BE2C (cell line): Measurements from ENCODE around the gene FMR1.

ENCODE experiments used
- DNase-seq: peaks from one replicate; pipeline ENCODE4 v3.0.0-alpha.2; 2020
- H3K27me3 ChIP-seq: fragments of 250-450 bp; sonication (Bioruptor Pico); 2 replicates; pipeline ENCODE4 v1.5.1; 2020; ENCODE audit warnings: mild to moderate bottlenecking
- H3K36me3 ChIP-seq: fragments of 250-450 bp; sonication (Bioruptor Pico); 2 replicates; pipeline ENCODE4 v1.5.1; 2020; ENCODE audit warnings: mild to moderate bottlenecking
- H3K4me1 ChIP-seq: fragments of 250-450 bp; sonication (Bioruptor Pico); 2 replicates; pipeline ENCODE4 v1.5.1; 2020
- H3K4me3 ChIP-seq: 2 replicates; pipeline ENCODE4 v1.5.1; 2011; ENCODE audit warnings: low read depth, low read length
- H3K9me3 ChIP-seq: fragments of 250-450 bp; sonication (Bioruptor Pico); 2 replicates; pipeline ENCODE4 v1.5.1; 2020
- TF ChIP-seq, protein P1 (sequence below): IDR thresholded peaks from 2 replicates; pipeline ENCODE4 v1.5.1; 2012; ENCODE audit warnings: mild to moderate bottlenecking, low read depth, low read length

FMR1 gene

DNA sequence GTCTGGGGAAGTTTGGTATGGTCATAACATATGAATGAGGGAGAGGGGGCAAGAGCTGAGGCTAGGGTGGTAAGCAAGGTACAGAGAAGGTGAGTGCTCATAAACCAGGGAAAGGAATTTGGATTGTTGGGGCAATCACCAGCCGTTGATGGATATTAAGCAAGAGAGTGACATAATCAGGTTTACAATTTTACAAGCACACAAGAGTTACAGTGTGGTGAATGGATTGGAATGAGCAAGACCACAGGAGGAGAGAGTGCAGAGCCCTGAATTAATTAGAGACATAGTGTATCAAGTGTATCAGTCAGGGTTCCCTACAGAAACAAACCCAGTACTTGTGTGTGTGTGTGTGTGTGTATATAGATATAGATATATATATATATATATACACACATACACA is 50.8 kb downstream of the FMR1 start:
- Histone ChIP-seq H3K4me3 (no peak overlapping the region), H3K4me1 (no peaks in the 10 kb centered on the region), H3K36me3 (no peaks in the 10 kb centered on the region), H3K9me3 (no peaks in the 10 kb centered on the region), H3K27me3 (no peaks in the 10 kb centered on the region)
- TF ChIP-seq, protein P1, sequence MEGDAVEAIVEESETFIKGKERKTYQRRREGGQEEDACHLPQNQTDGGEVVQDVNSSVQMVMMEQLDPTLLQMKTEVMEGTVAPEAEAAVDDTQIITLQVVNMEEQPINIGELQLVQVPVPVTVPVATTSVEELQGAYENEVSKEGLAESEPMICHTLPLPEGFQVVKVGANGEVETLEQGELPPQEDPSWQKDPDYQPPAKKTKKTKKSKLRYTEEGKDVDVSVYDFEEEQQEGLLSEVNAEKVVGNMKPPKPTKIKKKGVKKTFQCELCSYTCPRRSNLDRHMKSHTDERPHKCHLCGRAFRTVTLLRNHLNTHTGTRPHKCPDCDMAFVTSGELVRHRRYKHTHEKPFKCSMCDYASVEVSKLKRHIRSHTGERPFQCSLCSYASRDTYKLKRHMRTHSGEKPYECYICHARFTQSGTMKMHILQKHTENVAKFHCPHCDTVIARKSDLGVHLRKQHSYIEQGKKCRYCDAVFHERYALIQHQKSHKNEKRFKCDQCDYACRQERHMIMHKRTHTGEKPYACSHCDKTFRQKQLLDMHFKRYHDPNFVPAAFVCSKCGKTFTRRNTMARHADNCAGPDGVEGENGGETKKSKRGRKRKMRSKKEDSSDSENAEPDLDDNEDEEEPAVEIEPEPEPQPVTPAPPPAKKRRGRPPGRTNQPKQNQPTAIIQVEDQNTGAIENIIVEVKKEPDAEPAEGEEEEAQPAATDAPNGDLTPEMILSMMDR, result no peak
- no peak for DNase-seq

DNA sequence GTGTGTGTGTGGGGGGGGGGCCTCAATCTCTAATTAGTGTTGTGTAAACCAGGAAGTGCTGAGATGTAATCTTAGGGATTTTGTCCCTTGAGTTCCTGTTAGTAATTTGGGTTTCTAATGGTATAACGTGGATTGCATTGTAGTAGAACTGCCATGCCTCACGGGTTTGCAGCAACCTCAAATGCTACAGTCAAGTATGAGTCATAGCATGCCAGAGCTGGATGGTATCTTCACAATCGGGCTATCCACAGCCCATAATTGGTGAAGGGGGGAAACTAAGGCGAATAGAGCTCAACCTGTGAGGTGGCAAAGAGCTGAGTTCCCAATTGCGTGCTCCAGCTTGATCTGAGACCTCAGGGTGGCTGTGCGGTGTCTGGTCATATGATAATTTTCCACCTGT is 67.2 kb downstream of the FMR1 start:
- Histone ChIP-seq H3K36me3 (no peaks in the 10 kb centered on the region), H3K4me3 (no peak overlapping the region), H3K4me1 (no peaks in the 10 kb centered on the region), H3K9me3 (no peaks in the 10 kb centered on the region), H3K27me3 (no peaks in the 10 kb centered on the region)
- TF ChIP-seq, protein P1, result no peak
- DNase-seq, result no peak

DNA sequence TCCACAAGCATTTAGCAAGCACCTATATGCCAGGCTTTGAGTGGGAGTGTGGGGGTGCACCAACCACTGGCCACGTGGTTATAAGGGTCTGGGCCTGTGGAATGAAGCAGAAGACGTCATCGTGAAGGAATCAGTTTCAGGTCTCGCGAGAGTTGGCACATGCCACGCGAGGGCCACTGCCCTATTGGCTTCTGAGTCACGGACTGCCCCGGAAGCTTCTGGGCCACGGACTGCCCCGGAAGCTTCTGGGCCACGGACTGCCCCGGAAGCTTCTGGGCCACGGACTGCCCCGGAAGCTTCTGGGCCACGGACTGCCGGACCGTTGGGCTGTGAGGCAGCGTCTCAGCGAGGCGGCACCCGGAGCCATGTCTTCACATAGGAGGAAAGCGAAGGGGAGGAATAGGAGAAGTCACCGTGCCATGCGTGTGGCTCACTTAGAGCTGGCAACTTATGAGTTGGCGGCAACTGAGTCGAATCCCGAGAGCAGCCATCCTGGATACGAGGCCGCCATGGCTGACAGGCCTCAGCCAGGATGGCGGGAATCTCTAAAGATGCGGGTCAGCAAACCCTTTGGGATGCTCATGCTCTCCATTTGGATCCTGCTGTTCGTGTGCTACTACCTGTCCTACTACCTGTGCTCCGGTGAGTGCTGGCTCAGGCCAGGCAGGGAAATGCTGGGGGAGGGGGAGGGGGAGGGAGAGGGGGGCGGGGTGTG is 69.5 kb downstream of the FMR1 start, which contains the start of gene FMR1NB:
TSS of gene FMR1NB (plus strand) at position 300 of the 715 bp plus-strand sequence. CDS start at position 366, 66 bp downstream.
- TF ChIP-seq, protein P1, result no peak
- H3K27me3 ChIP-seq, result no peaks in the 10 kb centered on the region
- DNase-seq, result no peak
- H3K9me3 ChIP-seq, result no peaks in the 10 kb centered on the region
- H3K4me3 ChIP-seq, result no peak within 1 kb of the TSS
- no peaks in the 10 kb centered on the region for H3K4me1 ChIP-seq
- no peaks in the 10 kb centered on the region for H3K36me3 ChIP-seq
